ENCODE data around the gene STX18. TPM values are rescaled to one million over a fixed set of nuclear protein-coding genes. Genes with fewer than 3 reads are reported as not detected.

The STX18 gene
- total and polyA plus RNA-seq, 11 donors, result 10.1 to 26.1 (median 18.0) TPM

DNA sequence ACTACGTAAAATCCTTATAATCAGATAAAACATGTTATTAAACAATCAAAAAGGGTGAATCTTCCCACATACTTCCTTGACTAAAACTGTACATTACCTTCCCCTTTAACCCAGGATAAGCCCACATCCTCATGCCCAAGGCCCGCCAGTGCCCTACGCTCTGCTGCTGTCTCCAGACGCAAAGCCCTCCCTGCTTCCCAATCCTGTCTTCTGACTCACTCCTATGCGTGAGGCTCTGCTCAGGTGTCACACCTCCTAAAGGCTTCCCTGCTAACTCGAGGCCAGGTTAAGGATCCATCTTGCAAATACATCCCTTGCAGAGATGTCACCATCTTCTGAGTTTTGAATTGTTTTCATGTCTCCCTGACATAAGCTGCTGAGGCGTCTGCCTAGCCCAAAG is 61.6 kb downstream of the STX18 start:
- Histone ChIP-seq H3K9me3 (no peaks in the 10 kb centered on the region), H3K27me3 (no peaks in the 10 kb centered on the region), H3K36me3 (no peaks in the 10 kb centered on the region), H3K27ac (no peak overlapping the region), H3K4me1 (peaks cover 0 to 16% (median 4%) of the 10 kb centered on the region in 12 donors), H3K4me3 (no peak overlapping the region)
- WGBS, 4 donors, result 83 to 88% (median 86%) methylated on average over 7 of the region's 7 CpGs
- ATAC-seq (no peak), DNase-seq (no peak)
- intact Hi-C loops (cut with DNase I), result loop anchor here in 9 of 10 donors (10.0 kb wide), 6 partner anchors 385 to 1335 kb away; no protein-coding TSS in a partner anchor
- no peak for TF ChIP-seq POLR2A (IDR thresholded peaks at IDR 0.05)
- no peak for TF ChIP-seq CTCF (IDR thresholded peaks at IDR 0.05)

DNA sequence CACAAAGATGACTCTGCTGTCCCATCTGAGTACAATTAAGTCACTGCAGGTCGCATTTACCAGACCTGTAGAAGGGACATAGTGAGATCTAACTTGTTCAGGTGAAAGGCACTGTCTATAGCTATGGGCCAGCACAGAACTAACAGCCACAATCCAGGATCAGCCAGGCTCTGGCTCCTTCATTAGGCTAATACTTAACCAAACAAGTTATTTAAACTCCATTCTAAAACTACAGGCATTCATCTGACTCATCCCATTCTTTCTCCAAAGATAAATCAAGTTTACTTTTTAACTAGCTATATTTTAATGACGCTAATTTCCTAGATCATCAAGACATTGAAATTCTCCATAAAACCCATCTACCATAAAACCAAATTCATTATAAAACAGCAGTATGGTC is 62.5 kb downstream of the STX18 start:
- H3K36me3 ChIP-seq, result no peaks in the 10 kb centered on the region
- TF ChIP-seq POLR2A (IDR thresholded peaks at IDR 0.05) (no peak), CTCF (IDR thresholded peaks at IDR 0.05) (no peak)
- 96 to 100% (median 97%) methylated on average over 2 of the region's 2 CpGs for WGBS, 4 donors
- DNase-seq (no peak), ATAC-seq (no peak)
- H3K4me3 ChIP-seq, result no peak overlapping the region
- intact Hi-C loops (cut with DNase I), result no loop called here
- no peaks in the 10 kb centered on the region for H3K27me3 ChIP-seq
- H3K27ac ChIP-seq, result no peak overlapping the region
- H3K4me1 ChIP-seq, result peaks cover 0 to 17% (median 5%) of the 10 kb centered on the region in 12 donors
- no peaks in the 10 kb centered on the region for H3K9me3 ChIP-seq

GRCh38 chr4:4477796-4478195 is 64.1 kb downstream of the STX18 start:
- TF ChIP-seq POLR2A (IDR thresholded peaks at IDR 0.05), result no peak
- no peak for TF ChIP-seq CTCF (IDR thresholded peaks at IDR 0.05)
- no peak overlapping the region for H3K4me3 ChIP-seq
- no peaks in the 10 kb centered on the region for H3K36me3 ChIP-seq
- no peaks in the 10 kb centered on the region for H3K27me3 ChIP-seq
- WGBS, 4 donors, result 89 to 96% (median 93%) methylated on average over 10 of the region's 10 CpGs
- ATAC-seq, result no peak
- intact Hi-C loops (cut with DNase I), result no loop called here
- H3K27ac ChIP-seq, result no peak overlapping the region
- no peaks in the 10 kb centered on the region for H3K9me3 ChIP-seq
- peaks cover 0 to 20% (median 5%) of the 10 kb centered on the region in 12 donors for H3K4me1 ChIP-seq
- no peak for DNase-seq

- no peak for ATAC-seq
Observed at GRCh38 chr4:4477391-4477790, 64.5 kb downstream of the STX18 start.

More at GRCh38 chr4:4477391-4477790, 64.5 kb downstream of the STX18 start:
- no peak for DNase-seq
- TF ChIP-seq POLR2A (IDR thresholded peaks at IDR 0.05) (no peak), CTCF (IDR thresholded peaks at IDR 0.05) (no peak)
- Histone ChIP-seq H3K27me3 (no peaks in the 10 kb centered on the region), H3K36me3 (no peaks in the 10 kb centered on the region), H3K27ac (no peak overlapping the region), H3K4me1 (peaks cover 0 to 20% (median 5%) of the 10 kb centered on the region in 12 donors), H3K4me3 (no peak overlapping the region), H3K9me3 (no peaks in the 10 kb centered on the region)
- intact Hi-C loops (cut with DNase I), result no loop called here
- 58 to 72% (median 62%) methylated on average over 3 of the region's 3 CpGs for WGBS, 4 donors
